ENCODE results near the gene GKN2. TPM values are rescaled to one million over a fixed set of nuclear protein-coding genes. Genes with fewer than 3 reads are reported as not detected.

The GKN2 gene
- total RNA-seq, 1 experiment from 2014 or later: not detected

- H3K4me1 ChIP-seq (ENCODE audit: insufficient read depth, low read length, poor library complexity, severe bottlenecking): no peaks in the 10 kb centered on the region
- intact Hi-C loops (cut with micrococcal nuclease; ENCODE audit: unreplicated experiment): no loop called here
- no peaks in the 10 kb centered on the region for H3K36me3 ChIP-seq (ENCODE audit: insufficient read depth, low read length, poor library complexity, severe bottlenecking)
- DNase-seq (ENCODE audit: low spot score): no peak
- H3K27ac ChIP-seq (ENCODE audit: low read depth, low read length, poor library complexity, severe bottlenecking): no peak within 1 kb of the TSS
- BruUV-seq (replicated peaks): no TSS peak
- TF ChIP-seq EZH2 (IDR thresholded peaks at IDR 0.05; ENCODE audit: borderline replicate concordance, low read depth, low read length, poor library complexity, severe bottlenecking) (no peak), CTCF (conservative IDR thresholded peaks at IDR 0.05; ENCODE audit: low read depth, low read length) (no peak)
- H3K4me3 ChIP-seq (ENCODE audit: low read depth, low read length, poor library complexity, severe bottlenecking): no peak within 1 kb of the TSS
- H3K27me3 ChIP-seq (replicated peaks; ENCODE audit: insufficient read depth, low read depth, low read length, poor library complexity): no peaks in the 10 kb centered on the region
- POLR2A ChIA-PET (ENCODE audit: low non-redundant PET): no interaction called here
- no peaks in the 10 kb centered on the region for H3K9me3 ChIP-seq (ENCODE audit: low read depth, low read length, poor library complexity, severe bottlenecking)
- CTCF ChIA-PET: no interaction called here
These were observed 21.6 kb upstream of the GKN2 start, which contains the start of gene GKN1 for GRCh38 chr2:68974251-68974650. Gene GKN1, plus strand, starts transcription at chr2:68974636. Its CDS starts 42 bp downstream, at chr2:68974678.

- Histone ChIP-seq H3K9me3 (ENCODE audit: low read depth, low read length, poor library complexity, severe bottlenecking) (no peaks in the 10 kb centered on the region), H3K36me3 (ENCODE audit: insufficient read depth, low read length, poor library complexity, severe bottlenecking) (no peaks in the 10 kb centered on the region), H3K27me3 (replicated peaks; ENCODE audit: insufficient read depth, low read depth, low read length, poor library complexity) (no peaks in the 10 kb centered on the region), H3K4me1 (ENCODE audit: insufficient read depth, low read length, poor library complexity, severe bottlenecking) (no peaks in the 10 kb centered on the region), H3K4me3 (ENCODE audit: low read depth, low read length, poor library complexity, severe bottlenecking) (no peak overlapping the region), H3K27ac (ENCODE audit: low read depth, low read length, poor library complexity, severe bottlenecking) (no peak overlapping the region)
- BruUV-seq (replicated peaks): no TSS peak
- TF ChIP-seq CTCF (conservative IDR thresholded peaks at IDR 0.05; ENCODE audit: low read depth, low read length): no peak
- TF ChIP-seq EZH2 (IDR thresholded peaks at IDR 0.05; ENCODE audit: borderline replicate concordance, low read depth, low read length, poor library complexity, severe bottlenecking): no peak
- POLR2A ChIA-PET (ENCODE audit: low non-redundant PET): no interaction called here
- DNase-seq (ENCODE audit: low spot score): no peak
- intact Hi-C loops (cut with micrococcal nuclease; ENCODE audit: unreplicated experiment): no loop called here
- CTCF ChIA-PET: no interaction called here
These were observed 19.0 kb upstream of the GKN2 start for GRCh38 chr2:68971591-68972231.

DNA sequence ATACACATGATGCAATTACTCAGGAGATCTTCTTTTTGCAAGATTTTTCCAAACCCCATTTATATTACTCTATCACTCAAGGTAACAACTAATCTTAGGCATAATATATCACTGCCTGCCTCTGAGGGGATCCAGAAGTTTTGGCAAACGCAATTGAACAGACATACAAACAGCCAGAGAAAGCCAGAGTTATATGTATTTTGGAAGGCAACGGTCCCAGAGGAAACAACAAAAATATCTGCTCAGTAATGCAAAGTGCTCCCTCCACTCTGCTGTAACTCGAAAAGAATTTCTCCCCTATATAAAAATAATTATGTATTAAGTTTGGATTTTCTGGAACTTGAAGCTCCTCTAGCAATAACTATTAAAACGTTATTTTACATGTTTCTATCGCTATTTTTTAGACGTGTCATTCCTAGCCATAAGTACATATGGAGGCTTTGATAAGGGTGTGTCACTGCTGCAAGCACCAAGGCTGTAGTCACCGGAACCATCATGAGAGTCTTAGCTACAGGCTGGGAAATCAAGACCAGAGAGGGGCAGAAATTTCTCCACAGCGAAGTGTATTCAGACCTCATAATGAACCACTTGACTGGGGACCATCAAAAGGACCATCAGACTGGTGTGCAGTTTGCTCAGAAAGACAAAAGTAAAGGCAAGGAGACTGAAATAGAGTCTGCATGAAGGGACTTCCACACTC lies 18.0 kb upstream of the GKN2 start:
- intact Hi-C loops (cut with micrococcal nuclease; ENCODE audit: unreplicated experiment): no loop called here
- TF ChIP-seq EZH2 (IDR thresholded peaks at IDR 0.05; ENCODE audit: borderline replicate concordance, low read depth, low read length, poor library complexity, severe bottlenecking) (no peak), CTCF (conservative IDR thresholded peaks at IDR 0.05; ENCODE audit: low read depth, low read length) (no peak)
- no peak for DNase-seq (ENCODE audit: low spot score)
- no peaks in the 10 kb centered on the region for H3K9me3 ChIP-seq (ENCODE audit: low read depth, low read length, poor library complexity, severe bottlenecking)
- ChIA-PET POLR2A (ENCODE audit: low non-redundant PET) (no interaction called here), CTCF (no interaction called here)
- no peaks in the 10 kb centered on the region for H3K4me1 ChIP-seq (ENCODE audit: insufficient read depth, low read length, poor library complexity, severe bottlenecking)
- H3K27me3 ChIP-seq (replicated peaks; ENCODE audit: insufficient read depth, low read depth, low read length, poor library complexity): no peaks in the 10 kb centered on the region
- H3K4me3 ChIP-seq (ENCODE audit: low read depth, low read length, poor library complexity, severe bottlenecking): no peak overlapping the region
- BruUV-seq (replicated peaks): no TSS peak
- H3K27ac ChIP-seq (ENCODE audit: low read depth, low read length, poor library complexity, severe bottlenecking): no peak overlapping the region
- no peaks in the 10 kb centered on the region for H3K36me3 ChIP-seq (ENCODE audit: insufficient read depth, low read length, poor library complexity, severe bottlenecking)
